Natural killer cell treated with Interleukin-12 subunit alpha and Interleukin-12 subunit beta and Interleukin-15 and Interleukin-18, amount 100 ng/mL, for 72 hours (primary cell): ENCODE measurements around the gene DSP. TPM values are rescaled to one million over a fixed set of nuclear protein-coding genes. Genes with fewer than 3 reads are reported as not detected.
A peak's percentile ranks its signal among the peaks of the same experiment; 100 is the strongest.

ENCODE experiments used
- ATAC-seq, 2 donors: fragments of 150-1000 bp; cut with Tn5 transposase in 1 of 2; sonication (Bioruptor Pico), chemical (Tn5 transposase) in 1 of 2; 2 replicates each; pipeline ENCODE4 v1.10.0; 2021
- DNase-seq: peaks from one replicate; pipeline ENCODE4 v3.0.0; 2022; ENCODE audit warnings: low spot score
- H3K27ac Mint-ChIP-seq, 2 donors: 1 replicate in 1 of 2; 2 replicates in 1 of 2; pipeline ENCODE4 v1.8.0; 2022; ENCODE audit warnings: mixed read lengths in 2 of 2, mild to moderate bottlenecking in 1 of 2, moderate library complexity in 1 of 2
- H3K27me3 Mint-ChIP-seq, 2 donors: 1 replicate in 1 of 2; 2 replicates in 1 of 2; pipeline ENCODE4 v1.8.0; 2022; ENCODE audit warnings: mixed read lengths in 2 of 2
- H3K36me3 Mint-ChIP-seq: one replicate; pipeline ENCODE4 v1.8.0; 2022; ENCODE audit warnings: mixed read lengths
- H3K4me1 Mint-ChIP-seq, 2 donors: 1 replicate in 1 of 2; 2 replicates in 1 of 2; pipeline ENCODE4 v1.8.0; 2022; ENCODE audit warnings: low read depth in 2 of 2, mixed read lengths in 2 of 2, mild to moderate bottlenecking in 1 of 2
- H3K4me3 Mint-ChIP-seq: one replicate; pipeline ENCODE4 v1.8.0; 2022; ENCODE audit warnings: mixed read lengths
- H3K9me3 Mint-ChIP-seq: 2 replicates; pipeline ENCODE4 v1.8.0; 2022; ENCODE audit warnings: mixed read lengths
- total RNA-seq, 2 donors: library from RNA; stranded (reverse); gene quantifications; one replicate each; pipeline ENCODE4 v1.2.3, GENCODE V29; 2022

The DSP gene
- total RNA-seq, 2 donors from 2014 or later, result not detected

DNA sequence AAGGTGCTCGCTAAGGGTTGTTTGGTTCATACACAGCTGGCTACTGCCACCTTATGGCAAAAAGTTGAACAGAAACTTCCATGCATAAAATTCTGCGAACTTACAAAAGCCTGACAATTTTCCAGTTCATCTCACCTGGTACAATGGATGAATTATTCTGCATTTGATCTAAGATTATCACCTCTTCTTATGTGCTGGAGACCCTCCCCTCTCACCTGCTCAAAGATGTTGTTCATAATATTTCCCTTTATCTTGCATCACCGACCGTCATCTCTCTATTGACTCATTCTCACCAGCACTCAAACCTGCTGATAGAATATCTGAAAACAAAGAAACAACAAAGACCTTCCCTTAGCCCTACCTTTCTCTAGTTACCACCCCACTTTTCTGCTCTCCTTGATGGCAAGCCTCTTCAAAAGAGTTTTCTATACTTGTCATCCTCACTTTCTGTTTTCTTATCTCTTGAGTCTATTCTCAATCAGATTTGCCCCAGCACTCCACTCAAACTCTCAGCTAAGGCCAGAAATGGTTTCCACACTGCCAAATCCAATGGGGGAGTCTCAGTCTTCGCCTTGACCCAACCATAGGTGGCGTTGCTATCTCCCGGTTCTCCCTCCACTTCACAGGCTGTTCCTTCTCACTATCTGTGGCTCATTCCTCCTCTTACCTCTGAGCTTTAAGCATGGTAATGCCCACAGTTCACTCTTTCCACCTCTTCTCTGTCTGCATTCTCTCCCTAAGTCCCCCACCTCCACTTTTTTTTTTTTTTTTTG lies 74.3 kb downstream of the DSP start:
- no peaks in the 10 kb centered on the region for H3K9me3 Mint-ChIP-seq
- peaks cover 10% of the 10 kb centered on the region in 2 donors for H3K27me3 Mint-ChIP-seq
- no peak overlapping the region for H3K27ac Mint-ChIP-seq
- H3K4me3 Mint-ChIP-seq, result peak overlapping the region; percentile 3
- peaks cover 19 to 20% of the 10 kb centered on the region in 2 donors for H3K4me1 Mint-ChIP-seq
- ATAC-seq, result no peak
- DNase-seq, result no peak
- H3K36me3 Mint-ChIP-seq, result peaks cover 1% of the 10 kb centered on the region

DNA sequence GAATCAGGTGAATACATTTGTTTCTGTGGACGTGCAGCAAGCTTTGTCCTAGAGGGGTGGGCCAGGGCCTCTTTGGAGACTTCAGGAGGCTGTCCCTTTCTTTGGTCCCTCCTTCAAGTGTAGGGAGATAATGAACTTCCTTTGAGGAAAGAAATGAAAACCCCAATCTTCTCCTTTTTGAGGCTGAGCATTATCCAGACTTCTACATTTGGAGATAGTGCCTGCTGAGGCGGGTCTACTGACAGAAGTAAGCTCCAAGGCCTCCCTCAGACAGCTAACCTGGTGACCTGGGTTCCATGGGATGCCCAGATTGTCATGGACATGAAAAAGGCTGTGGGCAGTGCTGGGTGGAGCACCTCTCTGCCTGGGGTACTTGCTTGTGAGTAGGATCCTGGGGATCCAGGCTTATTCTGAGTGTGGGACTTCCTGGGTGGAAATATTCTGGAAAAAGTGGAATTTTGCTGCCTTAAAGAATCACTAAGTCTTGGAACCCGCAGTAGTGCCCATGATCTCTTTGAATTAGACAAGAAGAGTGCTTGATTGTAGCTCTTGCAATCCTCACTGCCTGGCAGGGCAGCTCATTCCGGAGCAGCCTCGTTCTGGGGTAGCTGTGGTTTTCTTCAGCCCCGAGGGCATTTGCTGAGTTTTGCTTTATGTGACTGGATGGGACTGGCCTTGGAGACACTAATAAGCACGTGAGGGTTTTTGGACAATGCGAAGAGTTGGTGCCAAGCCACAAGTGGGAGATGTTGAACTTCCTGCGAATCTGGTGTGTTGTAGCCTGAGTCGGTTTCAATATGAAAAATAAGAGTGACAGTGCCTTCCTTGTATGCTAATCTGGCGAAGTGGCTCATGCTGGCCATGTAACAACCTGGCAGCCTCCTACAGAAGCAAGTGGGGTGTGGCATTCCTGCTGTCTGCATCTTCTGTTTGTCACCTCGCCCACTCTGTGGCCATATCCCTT lies 76.6 kb downstream of the DSP start:
- Mint-ChIP-seq H3K4me3 (no peak overlapping the region), H3K36me3 (no peaks in the 10 kb centered on the region), H3K9me3 (no peaks in the 10 kb centered on the region), H3K27ac (peak overlapping the region in 1 of 2 donors; percentile 30), H3K4me1 (peaks cover 19 to 20% of the 10 kb centered on the region in 2 donors), H3K27me3 (peaks cover 10% of the 10 kb centered on the region in 2 donors)
- DNase-seq (peak; percentile 63), ATAC-seq (peak; percentile 77 to 78)

DNA sequence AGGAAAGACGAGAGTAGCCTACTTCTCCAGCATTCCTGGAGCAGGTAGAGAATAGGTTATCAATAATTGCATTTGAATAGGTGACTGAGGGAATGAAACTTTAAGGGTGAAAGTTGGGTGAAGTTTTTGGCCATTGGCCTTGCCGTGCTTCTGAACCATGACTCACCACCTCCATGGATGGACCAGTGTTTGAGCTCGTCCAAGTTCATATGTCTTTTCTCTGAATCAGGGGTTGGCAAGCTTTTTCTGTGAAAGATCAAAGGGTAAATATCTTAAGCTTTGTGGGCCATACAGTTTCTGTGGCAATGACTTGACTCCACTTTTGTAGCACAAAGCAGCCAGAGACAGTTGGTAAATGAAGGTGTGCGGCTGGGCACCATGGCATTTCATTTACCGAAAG lies 80.3 kb downstream of the DSP start:
- H3K27ac Mint-ChIP-seq, result no peak overlapping the region
- H3K9me3 Mint-ChIP-seq, result no peaks in the 10 kb centered on the region
- H3K4me3 Mint-ChIP-seq, result no peak overlapping the region
- peaks cover 13 to 14% of the 10 kb centered on the region in 2 donors for H3K4me1 Mint-ChIP-seq
- H3K27me3 Mint-ChIP-seq, result peaks cover 13 to 19% of the 10 kb centered on the region in 2 donors
- no peak for ATAC-seq
- H3K36me3 Mint-ChIP-seq, result no peaks in the 10 kb centered on the region
- no peak for DNase-seq

DNA sequence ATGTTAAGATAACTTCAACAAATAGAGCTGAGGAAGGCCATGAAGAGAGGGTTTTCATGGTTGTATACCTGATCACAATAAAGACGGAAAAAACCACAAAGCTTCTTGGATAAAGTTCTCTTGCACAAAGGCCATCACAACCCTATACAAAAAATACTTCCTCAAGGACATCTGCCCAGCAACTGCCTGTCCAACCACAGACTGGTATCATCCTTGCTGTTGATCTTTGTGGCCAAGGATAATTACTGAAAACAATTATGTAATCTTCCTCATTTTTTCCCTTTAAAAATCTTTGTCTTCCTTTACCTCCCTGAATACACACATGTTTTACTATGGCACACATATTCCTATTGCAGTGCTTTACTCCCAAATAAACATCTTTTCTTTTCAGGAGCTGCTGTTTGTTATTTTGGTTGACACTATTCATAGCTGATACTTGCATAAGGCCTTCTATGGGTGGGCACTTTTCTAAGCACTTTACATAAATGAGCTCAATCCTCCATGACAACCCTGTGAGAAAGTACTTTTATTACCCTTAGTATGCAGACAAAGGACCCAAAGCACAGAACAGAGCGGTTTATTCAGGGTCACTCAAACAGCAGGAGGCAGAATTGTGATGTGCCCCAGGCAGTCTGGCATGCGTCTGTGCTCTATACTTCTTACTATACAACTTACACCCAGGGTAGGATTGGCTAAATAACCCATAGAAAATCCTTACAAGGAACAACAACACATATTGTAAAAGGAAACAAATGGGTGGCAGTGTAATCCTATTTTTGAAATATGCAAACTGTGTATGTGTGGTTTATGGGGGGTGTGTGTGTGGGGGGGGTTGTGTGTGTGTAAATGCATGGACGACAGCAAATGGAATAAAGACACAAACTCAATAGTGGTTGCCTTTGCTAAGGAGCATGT lies 83.6 kb downstream of the DSP start:
- Mint-ChIP-seq H3K27me3 (peaks cover 9 to 18% of the 10 kb centered on the region in 2 donors), H3K27ac (no peak overlapping the region), H3K4me3 (no peak overlapping the region), H3K36me3 (no peaks in the 10 kb centered on the region), H3K4me1 (no peaks in the 10 kb centered on the region), H3K9me3 (no peaks in the 10 kb centered on the region)
- DNase-seq (no peak), ATAC-seq (no peak)

DNA sequence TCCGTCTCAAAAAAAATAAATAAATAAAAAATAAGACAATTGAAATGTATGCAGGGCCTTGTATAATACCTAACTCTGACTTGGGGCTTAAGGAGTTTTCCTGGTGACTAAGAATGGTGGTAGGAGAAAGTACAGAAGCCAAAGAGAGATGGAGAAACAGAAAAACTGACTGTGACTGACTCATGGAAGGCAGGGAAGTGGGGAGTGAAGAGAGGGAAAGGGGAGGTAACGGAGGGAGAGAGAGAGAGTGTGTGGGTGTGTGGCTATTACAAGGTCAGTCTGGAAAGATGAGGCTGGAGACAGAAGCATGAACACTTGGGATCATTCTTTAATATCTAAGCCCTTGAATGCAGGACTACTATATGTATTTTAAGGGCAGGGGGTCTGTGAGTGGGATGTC lies 87.0 kb downstream of the DSP start:
- ATAC-seq (no peak), DNase-seq (no peak)
- H3K27me3 Mint-ChIP-seq, result peaks cover 9 to 23% of the 10 kb centered on the region in 2 donors
- H3K36me3 Mint-ChIP-seq, result no peaks in the 10 kb centered on the region
- H3K27ac Mint-ChIP-seq, result no peak overlapping the region
- no peak overlapping the region for H3K4me3 Mint-ChIP-seq
- H3K4me1 Mint-ChIP-seq, result no peaks in the 10 kb centered on the region
- H3K9me3 Mint-ChIP-seq, result no peaks in the 10 kb centered on the region

DNA sequence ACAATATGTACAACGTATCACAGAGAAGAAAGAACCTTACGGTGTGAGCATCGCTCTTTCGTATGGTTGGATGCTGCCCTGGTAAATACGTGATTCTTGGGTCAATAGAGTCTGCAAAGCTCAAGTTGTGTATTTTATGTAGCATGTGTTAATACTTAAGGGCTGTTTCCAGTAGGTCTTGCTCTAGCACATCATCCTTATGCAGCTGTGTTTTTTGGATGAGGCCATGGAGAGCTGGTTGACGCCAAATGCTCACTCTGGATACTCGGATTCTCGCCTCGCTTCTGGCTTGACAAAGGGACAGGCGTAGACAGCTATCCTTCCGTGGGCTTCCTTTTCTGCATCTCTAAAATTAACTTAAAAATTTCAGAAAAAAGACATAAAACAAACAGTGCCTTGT lies 87.4 kb downstream of the DSP start:
- Mint-ChIP-seq H3K27ac (no peak overlapping the region), H3K4me1 (no peaks in the 10 kb centered on the region), H3K36me3 (no peaks in the 10 kb centered on the region), H3K27me3 (peaks cover 9 to 21% of the 10 kb centered on the region in 2 donors), H3K4me3 (no peak overlapping the region), H3K9me3 (no peaks in the 10 kb centered on the region)
- DNase-seq (no peak), ATAC-seq (no peak)

DNA sequence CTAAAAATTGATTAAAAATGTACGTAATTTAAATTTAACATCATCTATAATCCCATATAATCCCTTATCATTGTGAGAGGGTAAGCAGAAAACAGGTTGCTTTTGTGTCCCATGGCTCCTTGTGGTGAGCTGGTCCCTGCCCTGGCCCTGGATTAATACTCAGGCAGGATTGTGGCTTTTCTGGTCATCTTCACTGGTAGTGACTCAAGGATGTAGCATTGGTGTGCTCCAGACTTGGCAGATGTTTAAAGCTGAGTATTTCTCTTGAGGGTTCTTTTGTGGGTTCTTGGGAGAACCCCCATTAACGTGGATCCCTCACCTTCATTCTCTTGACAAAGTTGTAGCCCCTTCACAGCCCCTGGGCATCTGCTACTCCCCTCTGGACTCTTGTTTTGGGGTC lies 87.8 kb downstream of the DSP start:
- Mint-ChIP-seq H3K4me1 (no peaks in the 10 kb centered on the region), H3K9me3 (no peaks in the 10 kb centered on the region), H3K4me3 (no peak overlapping the region), H3K36me3 (no peaks in the 10 kb centered on the region), H3K27ac (no peak overlapping the region), H3K27me3 (peaks cover 7 to 17% of the 10 kb centered on the region in 2 donors)
- no peak for DNase-seq
- ATAC-seq, result no peak

DNA sequence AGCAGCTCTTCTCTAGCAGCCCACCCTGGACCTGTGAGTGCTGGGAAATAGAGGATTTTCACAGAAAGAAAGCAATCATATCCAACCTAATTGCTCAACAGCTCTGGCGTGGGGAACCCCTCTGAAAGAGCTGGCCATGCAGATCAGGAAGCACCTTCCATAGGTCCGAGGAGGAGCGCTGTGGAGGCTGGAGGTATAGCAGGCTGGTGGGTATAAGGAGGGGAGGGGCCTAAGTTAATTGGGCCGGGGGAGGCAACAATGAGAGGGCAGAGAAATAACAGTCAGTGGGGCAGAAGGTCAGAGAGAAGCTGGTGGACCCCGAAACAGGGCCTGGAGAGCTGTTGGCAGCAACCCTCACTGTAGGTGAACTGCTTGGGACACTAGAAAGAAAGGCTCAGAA lies 89.3 kb downstream of the DSP start:
- H3K36me3 Mint-ChIP-seq, result no peaks in the 10 kb centered on the region
- H3K4me3 Mint-ChIP-seq, result no peak overlapping the region
- peaks cover 4 to 16% of the 10 kb centered on the region in 2 donors for H3K27me3 Mint-ChIP-seq
- DNase-seq (no peak), ATAC-seq (no peak)
- H3K4me1 Mint-ChIP-seq, result no peaks in the 10 kb centered on the region
- no peaks in the 10 kb centered on the region for H3K9me3 Mint-ChIP-seq
- H3K27ac Mint-ChIP-seq, result no peak overlapping the region

DNA sequence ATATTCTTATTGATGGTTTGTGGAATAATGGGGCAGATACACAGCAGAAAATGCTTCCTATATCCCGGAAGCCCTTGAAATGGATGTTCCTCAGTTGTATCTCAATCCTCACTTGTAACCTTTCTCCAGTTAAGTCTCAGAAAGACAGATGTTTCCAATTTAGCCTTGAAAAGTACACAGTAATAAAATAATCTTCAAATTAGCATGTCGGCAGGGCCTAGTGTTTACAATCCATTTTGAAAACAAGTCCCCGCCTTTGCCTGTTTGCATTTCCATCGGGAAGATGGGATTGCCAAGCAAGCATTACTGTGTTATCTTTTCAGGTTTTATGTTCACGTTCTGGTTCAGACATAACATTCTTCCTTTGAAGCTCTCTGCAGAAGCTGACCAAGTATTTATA lies 90.0 kb downstream of the DSP start:
- Mint-ChIP-seq H3K27me3 (peaks cover 4 to 16% of the 10 kb centered on the region in 2 donors), H3K4me3 (no peak overlapping the region), H3K9me3 (no peaks in the 10 kb centered on the region), H3K4me1 (no peaks in the 10 kb centered on the region), H3K36me3 (no peaks in the 10 kb centered on the region), H3K27ac (no peak overlapping the region)
- DNase-seq, result no peak
- ATAC-seq, result no peak

DNA sequence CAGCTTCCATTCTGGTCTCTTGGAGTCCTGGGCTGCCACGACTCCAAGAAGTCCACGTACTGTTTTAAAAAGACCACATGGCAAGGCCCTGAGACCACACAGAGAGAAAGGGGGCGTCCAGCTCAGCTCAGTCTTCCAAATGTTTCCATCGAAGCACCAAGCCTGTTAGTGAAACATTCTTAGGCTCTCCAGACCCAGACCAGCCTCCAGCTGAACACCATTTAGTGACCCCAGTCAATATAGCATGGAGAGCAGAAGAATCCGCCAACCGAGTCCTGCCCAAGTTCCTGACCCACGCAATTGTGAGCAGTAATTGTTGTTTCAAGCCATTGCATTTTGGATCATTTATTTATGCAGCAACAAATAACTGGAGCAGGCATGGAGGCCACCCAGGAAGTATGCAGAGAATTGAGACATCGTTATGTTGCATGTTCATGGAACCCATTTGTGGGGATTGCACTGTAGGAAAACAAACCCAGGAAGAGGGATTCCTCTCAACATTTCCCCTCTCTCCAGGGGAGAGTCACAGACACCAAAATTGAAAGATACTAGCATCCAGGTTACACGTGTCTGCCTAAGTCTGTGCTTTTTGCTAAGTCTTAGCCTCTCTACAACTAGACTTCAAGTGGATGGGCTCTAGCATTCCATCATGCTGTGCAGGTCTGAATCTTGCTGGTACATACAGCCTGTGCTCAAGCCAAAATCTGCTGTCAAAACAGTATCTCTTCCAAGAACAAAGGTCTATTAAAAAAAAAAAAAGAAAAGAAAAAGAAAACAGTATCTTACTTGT lies 91.2 kb downstream of the DSP start:
- Mint-ChIP-seq H3K9me3 (no peaks in the 10 kb centered on the region), H3K27ac (no peak overlapping the region), H3K27me3 (peaks cover 8 to 23% of the 10 kb centered on the region in 2 donors), H3K4me3 (no peak overlapping the region), H3K4me1 (no peaks in the 10 kb centered on the region), H3K36me3 (no peaks in the 10 kb centered on the region)
- ATAC-seq (no peak), DNase-seq (no peak)

DNA sequence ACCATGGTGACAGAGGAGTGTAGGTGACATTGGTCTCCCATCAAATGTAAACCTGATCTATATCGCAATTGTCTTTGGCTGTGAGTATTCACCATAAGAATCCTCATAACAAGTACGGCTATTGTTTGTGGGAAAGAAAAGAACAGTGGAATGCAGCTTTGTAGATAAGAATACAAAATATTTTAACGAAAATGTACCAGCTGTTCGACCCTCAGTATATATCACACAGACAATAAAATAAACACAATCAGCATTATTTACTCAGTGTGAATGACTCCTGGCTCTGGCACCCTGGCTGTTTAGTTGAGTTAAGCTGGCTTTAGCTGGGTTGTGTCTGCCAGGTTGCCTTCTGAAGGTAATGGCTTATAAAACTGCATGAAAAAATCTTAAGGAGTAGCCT lies 91.9 kb downstream of the DSP start:
- H3K27ac Mint-ChIP-seq, result no peak overlapping the region
- H3K4me1 Mint-ChIP-seq, result no peaks in the 10 kb centered on the region
- ATAC-seq, result no peak
- no peaks in the 10 kb centered on the region for H3K36me3 Mint-ChIP-seq
- no peak overlapping the region for H3K4me3 Mint-ChIP-seq
- no peak for DNase-seq
- no peaks in the 10 kb centered on the region for H3K9me3 Mint-ChIP-seq
- H3K27me3 Mint-ChIP-seq, result peaks cover 6 to 25% of the 10 kb centered on the region in 2 donors

DNA sequence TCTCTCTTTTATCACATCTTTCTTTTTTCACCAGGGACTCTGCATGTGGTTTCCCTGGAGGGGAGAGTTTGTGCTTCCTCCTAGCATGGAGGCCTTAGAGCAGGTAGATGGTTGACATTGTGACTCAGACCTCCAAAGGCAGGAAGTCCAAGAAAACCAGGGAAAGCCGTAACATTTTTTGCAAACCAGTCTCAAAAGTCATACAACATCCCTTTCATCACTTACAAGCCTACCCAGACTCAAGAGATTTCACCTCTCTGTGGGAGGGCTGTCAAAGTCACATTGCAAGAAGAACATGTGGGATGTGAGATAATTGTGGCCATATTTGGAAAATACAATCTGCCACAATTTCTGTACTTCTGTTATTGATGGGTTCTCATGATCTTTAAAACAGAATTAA lies 94.7 kb downstream of the DSP start:
- no peaks in the 10 kb centered on the region for H3K9me3 Mint-ChIP-seq
- ATAC-seq, result no peak

More for the DNA sequence above, 94.7 kb downstream of the DSP start:
- no peak overlapping the region for H3K4me3 Mint-ChIP-seq
- no peaks in the 10 kb centered on the region for H3K4me1 Mint-ChIP-seq
- H3K27me3 Mint-ChIP-seq, result peaks cover 7 to 20% of the 10 kb centered on the region in 2 donors
- H3K36me3 Mint-ChIP-seq, result no peaks in the 10 kb centered on the region
- H3K27ac Mint-ChIP-seq, result no peak overlapping the region
- DNase-seq, result no peak
